Pons (tissue), 1 donor: Measurements from ENCODE around the gene MATN4.

ENCODE experiments used
- DNase-seq: peaks from one replicate; pipeline ENCODE4 v3.0.0-alpha.2; 2016; ENCODE audit warnings: low spot score

The MATN4 gene

GRCh38 chr20:45341579-45341938, 33.5 kb upstream of the MATN4 start:
- DNase-seq, result no peak

- DNase-seq, result no peak
These were observed 32.9 kb upstream of the MATN4 start for GRCh38 chr20:45340951-45341350.

GRCh38 chr20:45340236-45340847, 32.2 kb upstream of the MATN4 start:
- no peak for DNase-seq

GRCh38 chr20:45339799-45340198, 31.7 kb upstream of the MATN4 start:
- no peak for DNase-seq

- DNase-seq, result no peak
These were observed 31.0 kb upstream of the MATN4 start for GRCh38 chr20:45339084-45339483.

GRCh38 chr20:45338121-45339030, 30.3 kb upstream of the MATN4 start:
- no peak for DNase-seq

- no peak for DNase-seq
These were observed 29.4 kb upstream of the MATN4 start for GRCh38 chr20:45337367-45338120.

- DNase-seq, result no peak
These were observed 28.6 kb upstream of the MATN4 start for GRCh38 chr20:45336530-45337366.

GRCh38 chr20:45330476-45330875, 22.4 kb upstream of the MATN4 start:
- DNase-seq, result no peak

- no peak for DNase-seq
These were observed 21.6 kb upstream of the MATN4 start for GRCh38 chr20:45329497-45330319.

GRCh38 chr20:45328451-45328850, 20.4 kb upstream of the MATN4 start:
- no peak for DNase-seq

- DNase-seq, result no peak
These were observed 17.3 kb upstream of the MATN4 start for GRCh38 chr20:45325371-45325770.

- DNase-seq, result no peak
These were observed 15.6 kb upstream of the MATN4 start for GRCh38 chr20:45323731-45324130.

GRCh38 chr20:45322952-45323383, 14.9 kb upstream of the MATN4 start:
- DNase-seq, result peak; percentile 94

- no peak for DNase-seq
These were observed 13.0 kb upstream of the MATN4 start for GRCh38 chr20:45320948-45321595.

- no peak for DNase-seq
These were observed 10.8 kb upstream of the MATN4 start for GRCh38 chr20:45318948-45319347.

- no peak for DNase-seq
These were observed 10.4 kb upstream of the MATN4 start for GRCh38 chr20:45318386-45318939.

- no peak for DNase-seq
These were observed 9.7 kb upstream of the MATN4 start for GRCh38 chr20:45317826-45318225.

GRCh38 chr20:45316150-45317080, 8.3 kb upstream of the MATN4 start:
- DNase-seq, result no peak
